HL-60 (cell line): Measurements from ENCODE around the gene ATRN.

Experiments
- POLR2AphosphoS5 ChIP-seq: IDR thresholded peaks from 2 replicates; pipeline ENCODE4 v1.6.1; 2012; ENCODE audit warnings: low read depth
- TF ChIP-seq, protein P1 (sequence below): IDR thresholded peaks from one replicate; pipeline ENCODE4 v1.5.1; 2011; ENCODE audit warnings: low read length, control low read depth, inconsistent platforms; ENCODE audit not compliant: insufficient read depth
- TF ChIP-seq, protein P2 (sequence below): IDR thresholded peaks from 2 replicates; pipeline ENCODE4 v1.6.1; 2012; ENCODE audit warnings: low read depth; ENCODE audit not compliant: insufficient replicate concordance

DNA sequence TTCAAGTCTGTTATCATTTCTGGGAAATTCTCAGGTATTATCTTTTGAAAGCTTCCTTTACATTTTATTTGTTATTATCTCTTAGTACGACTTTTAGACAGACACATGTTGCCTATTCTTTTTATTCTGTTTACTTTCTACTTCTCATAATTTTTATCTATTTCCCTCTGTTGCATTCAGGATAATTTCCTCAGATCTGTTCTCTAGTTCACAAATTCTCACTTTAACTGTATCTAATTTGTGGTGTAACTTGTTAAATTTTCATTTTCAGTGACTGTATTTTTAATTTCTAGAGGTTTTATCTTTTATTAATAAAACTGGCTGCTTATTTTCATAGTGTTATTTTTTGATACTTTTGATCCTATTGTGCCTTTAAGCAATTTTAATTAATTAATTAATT, 16.0 kb downstream of the ATRN start:
- TF ChIP-seq, protein P1, sequence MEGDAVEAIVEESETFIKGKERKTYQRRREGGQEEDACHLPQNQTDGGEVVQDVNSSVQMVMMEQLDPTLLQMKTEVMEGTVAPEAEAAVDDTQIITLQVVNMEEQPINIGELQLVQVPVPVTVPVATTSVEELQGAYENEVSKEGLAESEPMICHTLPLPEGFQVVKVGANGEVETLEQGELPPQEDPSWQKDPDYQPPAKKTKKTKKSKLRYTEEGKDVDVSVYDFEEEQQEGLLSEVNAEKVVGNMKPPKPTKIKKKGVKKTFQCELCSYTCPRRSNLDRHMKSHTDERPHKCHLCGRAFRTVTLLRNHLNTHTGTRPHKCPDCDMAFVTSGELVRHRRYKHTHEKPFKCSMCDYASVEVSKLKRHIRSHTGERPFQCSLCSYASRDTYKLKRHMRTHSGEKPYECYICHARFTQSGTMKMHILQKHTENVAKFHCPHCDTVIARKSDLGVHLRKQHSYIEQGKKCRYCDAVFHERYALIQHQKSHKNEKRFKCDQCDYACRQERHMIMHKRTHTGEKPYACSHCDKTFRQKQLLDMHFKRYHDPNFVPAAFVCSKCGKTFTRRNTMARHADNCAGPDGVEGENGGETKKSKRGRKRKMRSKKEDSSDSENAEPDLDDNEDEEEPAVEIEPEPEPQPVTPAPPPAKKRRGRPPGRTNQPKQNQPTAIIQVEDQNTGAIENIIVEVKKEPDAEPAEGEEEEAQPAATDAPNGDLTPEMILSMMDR, result no peak
- TF ChIP-seq, protein P2, sequence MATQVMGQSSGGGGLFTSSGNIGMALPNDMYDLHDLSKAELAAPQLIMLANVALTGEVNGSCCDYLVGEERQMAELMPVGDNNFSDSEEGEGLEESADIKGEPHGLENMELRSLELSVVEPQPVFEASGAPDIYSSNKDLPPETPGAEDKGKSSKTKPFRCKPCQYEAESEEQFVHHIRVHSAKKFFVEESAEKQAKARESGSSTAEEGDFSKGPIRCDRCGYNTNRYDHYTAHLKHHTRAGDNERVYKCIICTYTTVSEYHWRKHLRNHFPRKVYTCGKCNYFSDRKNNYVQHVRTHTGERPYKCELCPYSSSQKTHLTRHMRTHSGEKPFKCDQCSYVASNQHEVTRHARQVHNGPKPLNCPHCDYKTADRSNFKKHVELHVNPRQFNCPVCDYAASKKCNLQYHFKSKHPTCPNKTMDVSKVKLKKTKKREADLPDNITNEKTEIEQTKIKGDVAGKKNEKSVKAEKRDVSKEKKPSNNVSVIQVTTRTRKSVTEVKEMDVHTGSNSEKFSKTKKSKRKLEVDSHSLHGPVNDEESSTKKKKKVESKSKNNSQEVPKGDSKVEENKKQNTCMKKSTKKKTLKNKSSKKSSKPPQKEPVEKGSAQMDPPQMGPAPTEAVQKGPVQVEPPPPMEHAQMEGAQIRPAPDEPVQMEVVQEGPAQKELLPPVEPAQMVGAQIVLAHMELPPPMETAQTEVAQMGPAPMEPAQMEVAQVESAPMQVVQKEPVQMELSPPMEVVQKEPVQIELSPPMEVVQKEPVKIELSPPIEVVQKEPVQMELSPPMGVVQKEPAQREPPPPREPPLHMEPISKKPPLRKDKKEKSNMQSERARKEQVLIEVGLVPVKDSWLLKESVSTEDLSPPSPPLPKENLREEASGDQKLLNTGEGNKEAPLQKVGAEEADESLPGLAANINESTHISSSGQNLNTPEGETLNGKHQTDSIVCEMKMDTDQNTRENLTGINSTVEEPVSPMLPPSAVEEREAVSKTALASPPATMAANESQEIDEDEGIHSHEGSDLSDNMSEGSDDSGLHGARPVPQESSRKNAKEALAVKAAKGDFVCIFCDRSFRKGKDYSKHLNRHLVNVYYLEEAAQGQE, result no peak
- no peak for TF ChIP-seq POLR2AphosphoS5
